ENCODE measurements around the gene PSG1.
"Not testable (repeated sequence)": the region's sequence is repeated elsewhere in the genome, so short reads cannot be mapped to it uniquely, and the experiment has no call there.

The PSG1 gene

DNA sequence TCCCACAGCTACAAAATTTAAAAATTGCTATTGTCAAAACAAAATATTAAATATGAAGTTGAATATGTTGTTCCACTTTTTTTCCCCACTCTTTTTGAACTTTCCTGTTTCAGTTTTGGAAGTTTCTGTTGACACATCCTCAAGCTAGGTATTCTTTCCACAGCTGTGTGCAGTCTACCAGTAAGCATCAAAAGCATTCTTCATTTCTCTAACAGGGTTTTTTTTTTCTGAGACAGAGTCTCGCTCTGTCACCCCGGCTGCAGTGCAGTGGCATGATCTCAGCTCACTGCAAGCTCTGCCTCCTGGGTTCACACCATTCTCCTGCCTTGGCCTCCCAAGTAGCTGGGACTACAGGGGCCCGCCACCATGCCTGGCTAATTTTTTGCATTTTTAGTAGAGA is 5.4 kb downstream of the PSG1 start:
- not testable (repeated sequence) for H2AFZ ChIP-seq (ENCODE audit: low read length); H3K36me3 ChIP-seq (replicated peaks in 1 of 2; ENCODE audit: control insufficient read depth in 2 of 2, insufficient read depth in 2 of 2, low read length in 2 of 2); H3K4me3 ChIP-seq (ENCODE audit: low read length in 2 of 2); H3K18ac ChIP-seq (ENCODE audit: low read length); H3K79me1 ChIP-seq (ENCODE audit: low read depth, low read length); H2BK12ac ChIP-seq (ENCODE audit: low read length); H3K14ac ChIP-seq (ENCODE audit: low read length); H3K23ac ChIP-seq (ENCODE audit: low read depth, low read length, poor library complexity); H4K8ac ChIP-seq (ENCODE audit: low read depth, low read length); H3K9ac ChIP-seq (ENCODE audit: low read depth, low read length, poor library complexity); H3K27me3 ChIP-seq (ENCODE audit: control insufficient read depth in 3 of 3, insufficient read depth in 3 of 3, low read depth in 1 of 3, low read length in 3 of 3); DNase-seq (ENCODE audit: low spot score); H3K4ac ChIP-seq (ENCODE audit: low read length); H4K91ac ChIP-seq (ENCODE audit: low read depth, low read length, poor library complexity); H3K4me2 ChIP-seq (ENCODE audit: insufficient read depth, low read length, poor library complexity, severe bottlenecking); H2BK120ac ChIP-seq (ENCODE audit: low read depth, low read length); H3K9me3 ChIP-seq (replicated peaks in 1 of 2; ENCODE audit: control insufficient read depth in 2 of 2, insufficient read depth in 1 of 2, low read depth in 1 of 2, low read length in 2 of 2); H2BK5ac ChIP-seq (ENCODE audit: low read length); H3K4me1 ChIP-seq (ENCODE audit: control insufficient read depth in 2 of 2, insufficient read depth in 1 of 2, low read depth in 1 of 2, low read length in 2 of 2); H2AK5ac ChIP-seq (ENCODE audit: low read depth, low read length); H3K27ac ChIP-seq (replicated peaks; ENCODE audit: low read length); H2BK15ac ChIP-seq (ENCODE audit: low read length)
- no CpG with 5 or more reads among the region's 3 CpGs for WGBS, 2 donors (ENCODE audit: extremely low coverage in 2 of 2, insufficient read length in 2 of 2, insufficient replicate concordance in 1 of 2)

DNA sequence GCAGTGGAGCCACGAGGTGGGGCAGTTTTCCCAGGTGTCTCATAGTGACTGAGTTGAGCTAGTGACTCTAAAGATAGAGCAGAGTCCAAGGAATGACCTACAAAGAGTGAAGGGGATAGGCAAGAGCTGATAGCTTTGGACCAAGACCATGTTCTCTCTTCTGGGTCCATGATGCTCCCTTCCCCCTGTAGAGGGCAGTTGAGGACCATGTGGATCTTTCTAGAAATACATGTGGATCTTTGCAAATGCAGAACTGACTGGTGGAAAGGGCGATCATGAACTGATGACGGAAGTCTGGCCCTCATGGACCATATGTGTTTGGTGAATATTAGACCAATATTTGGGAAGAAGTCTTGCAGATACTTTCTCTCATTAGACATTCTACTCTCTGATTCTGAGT is 6.9 kb downstream of the PSG1 start:
- Histone ChIP-seq H2BK120ac (ENCODE audit: low read depth, low read length) (no peak overlapping the region), H3K27me3 (ENCODE audit: control insufficient read depth in 3 of 3, insufficient read depth in 3 of 3, low read depth in 1 of 3, low read length in 3 of 3) (no peaks in the 10 kb centered on the region), H3K36me3 (replicated peaks in 1 of 2; ENCODE audit: control insufficient read depth in 2 of 2, insufficient read depth in 2 of 2, low read length in 2 of 2) (no peaks in the 10 kb centered on the region), H2AK5ac (ENCODE audit: low read depth, low read length) (no peak overlapping the region), H2BK5ac (ENCODE audit: low read length) (no peak overlapping the region), H3K4ac (ENCODE audit: low read length) (no peak overlapping the region), H3K4me1 (ENCODE audit: control insufficient read depth in 2 of 2, insufficient read depth in 1 of 2, low read depth in 1 of 2, low read length in 2 of 2) (no peaks in the 10 kb centered on the region), H4K91ac (ENCODE audit: low read depth, low read length, poor library complexity) (no peak overlapping the region), H3K4me3 (ENCODE audit: low read length in 2 of 2) (no peak overlapping the region), H3K9me3 (replicated peaks in 1 of 2; ENCODE audit: control insufficient read depth in 2 of 2, insufficient read depth in 1 of 2, low read depth in 1 of 2, low read length in 2 of 2) (no peaks in the 10 kb centered on the region), H2AFZ (ENCODE audit: low read length) (no peak overlapping the region), H3K18ac (ENCODE audit: low read length) (no peak overlapping the region), H2BK15ac (ENCODE audit: low read length) (no peak overlapping the region), H3K27ac (replicated peaks; ENCODE audit: low read length) (no peak overlapping the region), H3K23ac (ENCODE audit: low read depth, low read length, poor library complexity) (no peak overlapping the region), H3K14ac (ENCODE audit: low read length) (no peak overlapping the region), H3K4me2 (ENCODE audit: insufficient read depth, low read length, poor library complexity, severe bottlenecking) (no peak overlapping the region), H3K79me1 (ENCODE audit: low read depth, low read length) (no peaks in the 10 kb centered on the region), H4K8ac (ENCODE audit: low read depth, low read length) (no peak overlapping the region), H3K9ac (ENCODE audit: low read depth, low read length, poor library complexity) (no peak overlapping the region), H2BK12ac (ENCODE audit: low read length) (no peak overlapping the region)
- no peak for DNase-seq (ENCODE audit: low spot score)
- WGBS, 2 donors (ENCODE audit: extremely low coverage in 2 of 2, insufficient read length in 2 of 2, insufficient replicate concordance in 1 of 2): no CpG with 5 or more reads among the region's 3 CpGs

DNA sequence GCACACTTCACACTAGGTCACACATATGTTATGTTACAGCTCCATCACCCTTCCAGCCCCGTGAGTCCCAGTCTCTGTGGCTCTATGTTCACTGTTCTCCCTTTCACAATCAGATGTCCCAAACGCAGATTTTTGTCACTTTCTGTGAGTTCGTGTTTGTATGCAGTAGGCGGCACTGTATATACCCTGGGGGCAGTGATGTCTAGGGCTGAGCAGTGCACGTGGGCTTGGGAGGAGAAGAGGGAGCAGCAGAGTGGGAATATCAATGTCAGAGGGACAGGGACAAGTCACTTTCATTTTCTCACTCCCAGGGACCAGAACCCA is 22.0 kb downstream of the PSG1 start:
- no peak overlapping the region for H4K91ac ChIP-seq (ENCODE audit: low read depth, low read length, poor library complexity)
- H2BK120ac ChIP-seq (ENCODE audit: low read depth, low read length): no peak overlapping the region
- H3K14ac ChIP-seq (ENCODE audit: low read length): no peak overlapping the region
- no peaks in the 10 kb centered on the region for H3K36me3 ChIP-seq (replicated peaks in 1 of 2; ENCODE audit: control insufficient read depth in 2 of 2, insufficient read depth in 2 of 2, low read length in 2 of 2)
- no peak overlapping the region for H2BK12ac ChIP-seq (ENCODE audit: low read length)
- no peak overlapping the region for H3K4ac ChIP-seq (ENCODE audit: low read length)
- no CpG with 5 or more reads among the region's 5 CpGs for WGBS, 2 donors (ENCODE audit: extremely low coverage in 2 of 2, insufficient read length in 2 of 2, insufficient replicate concordance in 1 of 2)
- no peak overlapping the region for H4K8ac ChIP-seq (ENCODE audit: low read depth, low read length)
- H2BK15ac ChIP-seq (ENCODE audit: low read length): no peak overlapping the region
- DNase-seq (ENCODE audit: low spot score): no peak
- peaks cover 0 to 4% of the 10 kb centered on the region in 2 donors for H3K9me3 ChIP-seq (replicated peaks in 1 of 2; ENCODE audit: control insufficient read depth in 2 of 2, insufficient read depth in 1 of 2, low read depth in 1 of 2, low read length in 2 of 2)
- H3K18ac ChIP-seq (ENCODE audit: low read length): no peak overlapping the region
- H3K79me1 ChIP-seq (ENCODE audit: low read depth, low read length): no peaks in the 10 kb centered on the region
- no peaks in the 10 kb centered on the region for H3K27me3 ChIP-seq (ENCODE audit: control insufficient read depth in 3 of 3, insufficient read depth in 3 of 3, low read depth in 1 of 3, low read length in 3 of 3)
- no peak overlapping the region for H2BK5ac ChIP-seq (ENCODE audit: low read length)
- H3K4me1 ChIP-seq (ENCODE audit: control insufficient read depth in 2 of 2, insufficient read depth in 1 of 2, low read depth in 1 of 2, low read length in 2 of 2): no peaks in the 10 kb centered on the region
- no peak overlapping the region for H2AFZ ChIP-seq (ENCODE audit: low read length)
- H3K4me2 ChIP-seq (ENCODE audit: insufficient read depth, low read length, poor library complexity, severe bottlenecking): no peak overlapping the region
- no peak overlapping the region for H3K27ac ChIP-seq (replicated peaks; ENCODE audit: low read length)
- no peak overlapping the region for H3K23ac ChIP-seq (ENCODE audit: low read depth, low read length, poor library complexity)
- no peak overlapping the region for H3K9ac ChIP-seq (ENCODE audit: low read depth, low read length, poor library complexity)
- peak overlapping the region in 1 of 2 donors; percentile 54 for H3K4me3 ChIP-seq (ENCODE audit: low read length in 2 of 2)
- H2AK5ac ChIP-seq (ENCODE audit: low read depth, low read length): no peak overlapping the region

DNA sequence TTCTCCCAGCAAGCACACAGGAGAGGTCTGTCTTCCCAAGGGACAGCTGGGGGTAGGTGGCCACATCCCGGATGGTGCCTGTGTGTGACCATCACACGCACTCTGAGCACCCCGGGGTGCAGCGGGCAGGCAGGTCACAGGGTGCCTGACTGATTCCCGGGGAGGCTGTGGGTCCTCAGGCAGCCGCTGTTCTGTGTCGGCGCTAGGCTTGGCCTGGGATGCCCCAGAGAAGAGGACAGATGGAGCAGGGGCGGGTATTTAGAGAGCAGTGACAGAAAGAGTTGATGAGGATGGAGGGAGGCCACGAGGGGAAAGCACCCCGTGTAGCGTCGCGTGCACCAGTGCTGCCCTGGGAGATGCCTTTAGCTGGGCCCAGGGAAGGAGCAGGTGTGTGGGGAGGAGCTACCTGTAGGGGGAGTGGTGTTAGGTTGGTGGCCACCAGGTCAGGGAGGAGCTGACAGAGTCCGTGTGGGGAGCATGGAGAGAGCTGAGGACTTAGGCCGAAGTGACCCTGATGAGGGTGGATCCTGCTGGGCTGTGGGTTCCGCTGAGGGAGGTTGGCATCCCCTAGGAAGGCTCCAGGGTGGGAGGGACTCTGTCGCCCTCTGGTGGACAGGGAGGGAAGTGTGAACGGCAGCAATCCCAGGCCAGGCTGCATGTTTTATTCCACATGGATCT is 22.5 kb downstream of the PSG1 start:
- not testable (repeated sequence) for H3K4me2 ChIP-seq (ENCODE audit: insufficient read depth, low read length, poor library complexity, severe bottlenecking); H3K79me1 ChIP-seq (ENCODE audit: low read depth, low read length); H3K27me3 ChIP-seq (ENCODE audit: control insufficient read depth in 3 of 3, insufficient read depth in 3 of 3, low read depth in 1 of 3, low read length in 3 of 3); H3K4ac ChIP-seq (ENCODE audit: low read length); H2BK15ac ChIP-seq (ENCODE audit: low read length); H3K4me3 ChIP-seq (ENCODE audit: low read length in 2 of 2); H3K23ac ChIP-seq (ENCODE audit: low read depth, low read length, poor library complexity); H2AK5ac ChIP-seq (ENCODE audit: low read depth, low read length); H4K91ac ChIP-seq (ENCODE audit: low read depth, low read length, poor library complexity); H2AFZ ChIP-seq (ENCODE audit: low read length); DNase-seq (ENCODE audit: low spot score); H3K14ac ChIP-seq (ENCODE audit: low read length); H3K27ac ChIP-seq (replicated peaks; ENCODE audit: low read length); H3K9me3 ChIP-seq (replicated peaks in 1 of 2; ENCODE audit: control insufficient read depth in 2 of 2, insufficient read depth in 1 of 2, low read depth in 1 of 2, low read length in 2 of 2); H3K36me3 ChIP-seq (replicated peaks in 1 of 2; ENCODE audit: control insufficient read depth in 2 of 2, insufficient read depth in 2 of 2, low read length in 2 of 2); H2BK120ac ChIP-seq (ENCODE audit: low read depth, low read length); H3K18ac ChIP-seq (ENCODE audit: low read length); H3K9ac ChIP-seq (ENCODE audit: low read depth, low read length, poor library complexity); H2BK5ac ChIP-seq (ENCODE audit: low read length); H3K4me1 ChIP-seq (ENCODE audit: control insufficient read depth in 2 of 2, insufficient read depth in 1 of 2, low read depth in 1 of 2, low read length in 2 of 2); H4K8ac ChIP-seq (ENCODE audit: low read depth, low read length); H2BK12ac ChIP-seq (ENCODE audit: low read length)
- no CpG with 5 or more reads among the region's 19 CpGs for WGBS, 2 donors (ENCODE audit: extremely low coverage in 2 of 2, insufficient read length in 2 of 2, insufficient replicate concordance in 1 of 2)

Measured in neuronal stem cell (in vitro differentiated cells).